ENCODE data around the gene SLC24A5. TPM values are rescaled to one million over a fixed set of nuclear protein-coding genes. Genes with fewer than 3 reads are reported as not detected.

SLC24A5 gene
- total RNA-seq, 2 donors from 2014 or later, result not detected

- H3K27me3 Mint-ChIP-seq (ENCODE audit: insufficient read depth), result peaks cover 3% of the 10 kb centered on the region
- H3K4me3 Mint-ChIP-seq, result peak overlapping the region; percentile 73
- DNase-seq, result no peak
- H3K9me3 ChIP-seq (ENCODE audit: control insufficient read depth, low read length), result no peaks in the 10 kb centered on the region
- H3K27ac Mint-ChIP-seq, result no peak overlapping the region
- no peaks in the 10 kb centered on the region for H3K27me3 ChIP-seq (ENCODE audit: control insufficient read depth, insufficient read depth, low read length, poor library complexity, severe bottlenecking)
- H3K36me3 ChIP-seq (ENCODE audit: control insufficient read depth, insufficient read depth, low read length), result no peaks in the 10 kb centered on the region
- H3K4me1 ChIP-seq (ENCODE audit: control insufficient read depth, insufficient read depth, low read length), result peaks cover 3% of the 10 kb centered on the region
- H3K27ac ChIP-seq (ENCODE audit: low read depth, low read length), result peak overlapping the region; percentile 97
- no peak for TF ChIP-seq CTCF (conservative IDR thresholded peaks at IDR 0.05)
- peaks cover 3% of the 10 kb centered on the region for H3K4me1 Mint-ChIP-seq
- WGBS, 2 experiments (ENCODE audit: insufficient coverage in 1 of 2, insufficient read length in 1 of 2), result 17 to 63% methylated on average over 1 to 2 of the region's 2 CpGs
- peak overlapping the region; percentile 76 for H3K9ac ChIP-seq (ENCODE audit: extremely low read depth, low read length, poor library complexity, severe bottlenecking)
- peaks cover 6% of the 10 kb centered on the region for H3K36me3 Mint-ChIP-seq (ENCODE audit: low read depth)
- H3K4me3 ChIP-seq (ENCODE audit: low read length), result peak overlapping the region; percentile 84
- H3K9me3 Mint-ChIP-seq, result peaks cover 8% of the 10 kb centered on the region
Measured at GRCh38 chr15:48176957-48177356, 56.2 kb downstream of the SLC24A5 start.

- peaks cover 3% of the 10 kb centered on the region for H3K4me1 Mint-ChIP-seq
- peak overlapping the region; percentile 97 for H3K27ac ChIP-seq (ENCODE audit: low read depth, low read length)
- H3K9me3 ChIP-seq (ENCODE audit: control insufficient read depth, low read length), result no peaks in the 10 kb centered on the region
- peaks cover 3% of the 10 kb centered on the region for H3K27me3 Mint-ChIP-seq (ENCODE audit: insufficient read depth)
- WGBS, 2 experiments (ENCODE audit: insufficient coverage in 1 of 2, insufficient read length in 1 of 2), result 2 to 8% methylated on average over 7 to 10 of the region's 10 CpGs
- H3K27ac Mint-ChIP-seq, result peak overlapping the region; percentile 87
- H3K27me3 ChIP-seq (ENCODE audit: control insufficient read depth, insufficient read depth, low read length, poor library complexity, severe bottlenecking), result no peaks in the 10 kb centered on the region
- peaks cover 3% of the 10 kb centered on the region for H3K9me3 Mint-ChIP-seq
- peaks cover 3% of the 10 kb centered on the region for H3K4me1 ChIP-seq (ENCODE audit: control insufficient read depth, insufficient read depth, low read length)
- H3K4me3 ChIP-seq (ENCODE audit: low read length), result peak overlapping the region; percentile 84
- no peak for TF ChIP-seq CTCF (conservative IDR thresholded peaks at IDR 0.05)
- no peak for DNase-seq
- peak overlapping the region; percentile 76 for H3K9ac ChIP-seq (ENCODE audit: extremely low read depth, low read length, poor library complexity, severe bottlenecking)
- H3K36me3 ChIP-seq (ENCODE audit: control insufficient read depth, insufficient read depth, low read length), result no peaks in the 10 kb centered on the region
- peak overlapping the region; percentile 73 for H3K4me3 Mint-ChIP-seq
- peaks cover 6% of the 10 kb centered on the region for H3K36me3 Mint-ChIP-seq (ENCODE audit: low read depth)
Measured at GRCh38 chr15:48177383-48177765, 56.6 kb downstream of the SLC24A5 start.

GRCh38 chr15:48177766-48178647, 57.2 kb downstream of the SLC24A5 start, which contains the start of gene MYEF2:
TSS of gene MYEF2 (minus strand) at chr15:48178295. CDS start at chr15:48178237, 58 bp downstream.
- Histone ChIP-seq H3K9ac (ENCODE audit: extremely low read depth, low read length, poor library complexity, severe bottlenecking) (peak within 1 kb of the TSS; percentile 76), H3K27me3 (ENCODE audit: control insufficient read depth, insufficient read depth, low read length, poor library complexity, severe bottlenecking) (no peaks in the 10 kb centered on the region), H3K27ac (ENCODE audit: low read depth, low read length) (peak within 1 kb of the TSS; percentile 97), H3K4me1 (ENCODE audit: control insufficient read depth, insufficient read depth, low read length) (peaks cover 3% of the 10 kb centered on the region), H3K4me3 (ENCODE audit: low read length) (peak within 1 kb of the TSS; percentile 84), H3K9me3 (ENCODE audit: control insufficient read depth, low read length) (no peaks in the 10 kb centered on the region), H3K36me3 (ENCODE audit: control insufficient read depth, insufficient read depth, low read length) (no peaks in the 10 kb centered on the region)
- WGBS, 2 experiments (ENCODE audit: insufficient coverage in 1 of 2, insufficient read length in 1 of 2), result 1 to 7% methylated on average over 21 to 71 of the region's 71 CpGs
- Mint-ChIP-seq H3K4me3 (peak within 1 kb of the TSS; percentile 73), H3K27ac (peak within 1 kb of the TSS; percentile 87), H3K9me3 (no peaks in the 10 kb centered on the region), H3K36me3 (ENCODE audit: low read depth) (peaks cover 6% of the 10 kb centered on the region), H3K4me1 (peaks cover 3% of the 10 kb centered on the region), H3K27me3 (ENCODE audit: insufficient read depth) (peaks cover 3% of the 10 kb centered on the region)
- peak; percentile 30 for TF ChIP-seq CTCF (conservative IDR thresholded peaks at IDR 0.05)
- peak; percentile 96 for DNase-seq
